ENCODE data around the gene RND3.

Gene RND3

DNA sequence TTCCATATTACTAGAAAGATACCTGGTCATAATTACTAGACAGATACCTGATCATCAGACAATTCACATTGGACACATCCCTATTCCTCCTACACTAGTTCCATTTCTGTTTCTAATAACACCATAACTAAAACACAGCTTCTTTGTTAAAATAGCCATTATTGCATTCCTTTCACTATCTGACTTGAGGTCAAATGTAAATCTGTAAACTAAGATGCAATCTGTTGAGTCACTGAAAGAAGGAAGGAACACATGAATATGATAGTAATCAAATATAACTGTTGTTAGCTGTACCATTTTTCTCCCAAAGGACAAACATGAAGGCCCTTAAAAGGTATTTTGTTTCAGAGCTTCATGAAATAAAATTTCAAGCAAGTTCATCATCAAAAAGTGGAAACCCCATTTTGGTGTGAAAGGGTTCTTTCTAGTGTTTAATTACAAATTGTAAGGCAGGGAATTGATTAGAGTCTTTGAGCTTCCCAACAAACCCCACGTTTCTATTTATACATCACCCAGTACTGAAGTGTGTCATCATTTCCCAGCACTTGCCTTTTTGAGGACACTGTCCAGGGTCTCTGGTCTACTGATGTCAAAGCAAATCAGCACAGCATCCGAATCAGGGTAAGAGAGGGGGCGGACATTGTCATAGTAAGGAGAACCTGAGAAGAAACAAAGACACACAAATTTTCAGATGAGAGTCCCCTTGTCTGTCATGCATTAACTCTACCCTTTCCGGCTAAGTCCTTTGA is 13.0 kb downstream of the RND3 start:
- no peak for DNase-seq

- no peak for DNase-seq
Measured at GRCh38 chr2:150473767-150474166, 13.7 kb downstream of the RND3 start.

DNA sequence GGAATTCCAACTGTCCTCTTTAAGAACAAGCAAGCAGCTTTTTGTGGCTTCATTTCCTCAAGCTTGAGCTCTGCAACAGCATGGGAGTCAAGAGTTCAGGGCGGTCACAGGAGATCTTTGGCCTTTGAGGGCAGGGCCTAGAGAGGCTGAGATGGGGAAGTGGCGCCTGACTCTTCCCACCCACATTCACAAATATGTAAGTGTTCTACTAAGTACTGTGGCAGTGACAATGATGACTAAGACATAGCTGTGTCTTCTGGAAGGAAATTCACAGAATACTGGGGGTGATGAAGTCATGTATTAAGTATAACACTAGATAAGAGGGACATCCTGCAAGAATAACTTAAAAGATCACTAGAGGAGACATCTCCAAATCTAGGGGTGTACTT is 15.0 kb downstream of the RND3 start:
- DNase-seq: no peak

GRCh38 chr2:150471813-150472510 is 15.5 kb downstream of the RND3 start:
- no peak for DNase-seq

DNA sequence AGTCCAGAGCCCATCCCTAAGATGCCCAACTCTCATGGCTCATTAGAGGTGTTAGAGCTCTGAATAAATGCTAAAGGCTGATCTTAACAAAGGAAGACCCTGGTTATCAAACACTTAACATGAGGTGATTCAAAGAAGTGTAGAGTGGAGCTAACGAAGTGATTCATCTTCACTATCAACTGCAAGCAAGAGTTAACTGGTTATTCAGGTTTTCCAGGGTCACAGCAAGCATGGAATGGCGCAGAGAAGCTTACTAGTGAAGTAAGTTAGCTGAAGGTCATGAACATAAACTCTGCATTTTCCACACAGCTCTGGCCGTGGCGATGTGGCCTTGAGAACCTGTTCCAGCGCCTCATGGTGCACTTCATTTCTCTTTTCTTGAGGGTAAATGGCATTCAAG is 17.0 kb downstream of the RND3 start:
- no peak for DNase-seq

- no peak for DNase-seq
Measured at GRCh38 chr2:150469706-150470274, 17.7 kb downstream of the RND3 start.

DNA sequence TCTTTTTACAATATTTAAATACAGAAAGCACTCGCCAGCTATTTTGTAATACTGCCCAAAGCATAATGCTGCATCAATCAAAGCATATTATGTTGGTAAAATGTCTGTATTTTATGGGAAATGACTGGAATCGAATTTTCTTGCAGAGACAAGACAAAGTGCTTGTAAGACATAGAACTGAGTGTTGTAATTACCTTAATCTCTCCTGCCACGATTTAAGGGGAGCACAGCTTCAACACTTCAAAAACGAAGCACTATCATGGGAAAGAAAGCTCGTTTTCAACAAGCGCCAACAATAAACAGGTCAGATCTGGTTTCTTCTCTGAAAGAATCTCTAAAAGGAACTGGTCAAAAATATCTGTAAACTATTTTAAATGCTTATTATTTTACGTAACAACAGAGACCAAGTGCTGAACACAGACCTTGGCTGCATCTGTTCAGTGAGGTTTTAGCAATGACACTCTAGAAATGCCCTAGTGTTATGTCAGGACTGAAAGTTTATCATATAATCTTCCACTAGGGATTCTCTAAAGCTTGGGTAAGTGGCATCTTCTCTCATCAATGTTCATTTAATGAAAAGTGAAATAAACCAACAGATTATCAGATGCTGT is 19.0 kb downstream of the RND3 start:
- DNase-seq: no peak

- no peak for DNase-seq
Measured at GRCh38 chr2:150467621-150467963, 19.9 kb downstream of the RND3 start.

DNA sequence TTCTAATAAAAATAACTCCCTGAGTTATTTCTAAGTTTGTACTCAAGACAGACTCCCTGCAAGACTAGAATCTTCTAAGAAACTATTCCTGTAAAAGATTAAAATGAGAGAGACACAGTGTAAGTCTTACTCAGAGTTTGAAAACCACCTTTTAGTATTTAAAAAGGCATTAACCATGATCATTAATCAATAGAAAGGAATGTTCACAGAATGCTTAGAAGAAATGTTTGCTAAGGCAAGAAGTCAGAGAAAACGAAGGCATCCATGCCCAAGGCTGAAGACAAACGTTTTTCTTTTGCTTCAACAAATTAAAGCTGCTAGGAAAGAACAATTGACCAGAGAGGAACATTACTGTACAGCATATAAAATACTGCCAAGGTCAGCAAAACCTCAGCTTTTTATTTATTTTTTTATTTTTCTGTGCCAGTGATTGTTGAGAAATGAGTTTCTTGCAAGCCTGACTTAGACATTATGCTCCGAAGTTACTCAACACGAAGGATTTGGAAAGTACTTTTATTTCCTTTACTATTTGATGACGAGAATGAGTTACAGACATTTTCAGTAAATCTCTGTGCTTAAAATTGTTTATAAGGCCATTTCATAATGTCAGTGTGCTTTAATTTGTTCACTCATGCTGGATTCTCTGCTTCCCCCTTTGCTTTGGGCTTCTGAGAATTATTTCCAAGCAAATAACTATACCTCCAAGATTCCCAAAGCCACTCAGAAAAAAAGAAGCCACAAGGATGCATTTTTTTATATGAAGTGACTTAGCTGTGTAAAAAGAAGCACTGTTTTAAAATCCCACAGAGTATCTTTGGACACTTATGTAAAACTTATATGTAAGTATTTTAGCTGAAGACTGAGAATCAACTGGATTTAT is 20.5 kb downstream of the RND3 start:
- DNase-seq: no peak

- DNase-seq: no peak
Measured at GRCh38 chr2:150465703-150466569, 21.5 kb downstream of the RND3 start.

DNA sequence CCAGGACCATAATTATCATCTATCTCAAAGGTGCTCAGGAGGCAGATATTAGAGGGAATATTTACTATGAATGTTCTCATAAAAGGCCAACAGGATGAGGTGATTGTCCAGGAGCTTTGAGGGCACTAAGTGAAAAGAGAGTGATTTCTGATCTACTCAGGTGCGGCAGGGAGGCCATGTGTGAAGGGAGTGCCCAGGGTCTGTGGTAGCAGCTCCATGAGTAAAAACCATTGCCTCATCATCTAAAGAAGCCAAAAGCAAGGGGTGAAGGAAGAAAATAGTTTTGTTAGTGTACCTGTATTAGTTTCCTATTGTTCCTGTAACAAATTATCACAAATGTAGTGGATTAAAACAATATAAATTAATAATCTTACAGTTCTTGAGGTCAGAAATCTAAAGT is 22.5 kb downstream of the RND3 start:
- no peak for DNase-seq

GRCh38 chr2:150464270-150464669 is 23.2 kb downstream of the RND3 start:
- DNase-seq: no peak

- no peak for DNase-seq
Measured at GRCh38 chr2:150462770-150463169, 24.7 kb downstream of the RND3 start.

GRCh38 chr2:150459281-150459680 is 28.2 kb downstream of the RND3 start:
- DNase-seq: no peak

GRCh38 chr2:150450765-150451164 is 36.7 kb downstream of the RND3 start:
- no peak for DNase-seq

DNA sequence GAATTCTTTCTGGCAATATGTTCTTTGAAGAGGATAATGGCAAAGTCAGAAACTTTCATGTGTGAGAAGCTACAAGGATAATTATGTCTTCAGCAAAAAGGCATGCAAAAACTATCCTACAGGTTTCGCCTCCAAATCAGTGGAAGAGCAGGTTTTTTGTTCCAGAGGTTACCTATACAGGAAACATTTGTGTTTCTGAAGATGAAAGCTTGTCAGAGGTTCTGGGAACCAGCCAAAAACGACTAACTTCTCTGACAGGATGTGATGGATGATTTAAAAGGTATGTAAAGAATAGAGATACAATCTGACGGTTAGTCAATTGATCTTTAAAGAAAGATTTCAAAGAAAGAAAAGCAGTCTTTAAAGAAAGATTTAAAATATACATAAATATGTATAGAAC is 37.6 kb downstream of the RND3 start:
- no peak for DNase-seq

GRCh38 chr2:150445398-150445797 is 42.1 kb downstream of the RND3 start:
- no peak for DNase-seq

GRCh38 chr2:150442484-150442883 is 45.0 kb downstream of the RND3 start:
- no peak for DNase-seq

- DNase-seq: no peak
Measured at GRCh38 chr2:150441784-150442183, 45.7 kb downstream of the RND3 start.

GRCh38 chr2:150441226-150441625 is 46.2 kb downstream of the RND3 start:
- no peak for DNase-seq

DNA sequence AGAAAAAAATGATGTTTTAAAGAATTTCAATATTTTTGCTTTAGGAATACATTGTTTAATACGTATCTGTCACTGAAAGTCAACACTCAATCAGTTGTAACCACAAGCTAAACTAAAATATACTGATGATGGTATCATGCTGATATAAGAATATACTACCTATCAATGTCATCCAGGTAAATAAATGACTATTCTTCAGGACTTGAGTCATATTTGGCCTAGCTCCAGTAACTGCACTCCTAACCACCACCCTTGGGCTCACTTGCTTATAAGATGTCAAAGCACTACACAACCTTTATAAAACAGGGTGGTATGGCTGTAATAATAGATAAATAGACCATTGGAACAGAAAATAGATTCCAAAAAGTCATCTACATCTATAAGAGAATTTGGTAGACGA is 48.8 kb downstream of the RND3 start:
- no peak for DNase-seq

GRCh38 chr2:150438041-150438440 is 49.4 kb downstream of the RND3 start:
- DNase-seq: no peak

Measured in hippocampal formation (tissue), 2 donors.